HEK293 (cell line): ENCODE measurements around the gene C1D.

ENCODE experiments used
- CTCF ChIP-seq: fragments of 450-650 bp; formaldehyde crosslinking; IDR thresholded peaks from 2 replicates; pipeline ENCODE4 v1.5.1; 2016; ENCODE audit warnings: missing biosample characterization, missing genetic modification characterization
- ZIC2 ChIP-seq: fragments of 450-650 bp; formaldehyde crosslinking; IDR thresholded peaks from 2 replicates; pipeline ENCODE4 v1.5.1; 2016; ENCODE audit warnings: missing biosample characterization, missing genetic modification characterization
- ZSCAN30 ChIP-seq: fragments of 450-650 bp; IDR thresholded peaks from 2 replicates; pipeline ENCODE4 v1.5.1; 2018; ENCODE audit warnings: missing biosample characterization, mild to moderate bottlenecking, missing genetic modification characterization, moderate library complexity

- TF ChIP-seq CTCF, result no peak
- TF ChIP-seq ZIC2 (tag by site-specific recombination), result no peak
- no peak for TF ChIP-seq ZSCAN30 (tag by site-specific recombination)
These were observed 41.5 kb upstream of the C1D start for GRCh38 chr2:68104111-68104835.
